Caco-2 (cell line): Measurements from ENCODE around the gene ORC4. TPM values are rescaled to one million over a fixed set of nuclear protein-coding genes. Genes with fewer than 3 reads are reported as not detected.

Source experiments
- BruUV-seq: library from RNA; stranded (reverse); fragments of 400-500 nt; replicated peaks from 2 replicates; lab custom pipeline; 2021; lab: Mats Ljungman, UMichigan
- CTCF ChIA-PET: fragments of 300-600 bp; sonication (Branson Sonifier 250); formaldehyde crosslinking; loops from one replicate; lab custom pipeline; 2022; ENCODE audit warnings: antibody characterized with exemption; lab: Charles Lee
- POLR2A ChIA-PET: fragments of 300-600 bp; sonication (Branson Sonifier 250); formaldehyde crosslinking; loops from one replicate; lab custom pipeline; 2022; ENCODE audit warnings: antibody characterized with exemption; lab: Charles Lee
- DNase-seq, 2 experiments: peaks; one replicate each; pipeline versions ENCODE4 v3.0.0 to v3.0.0-alpha.2; 2020 to 2022
- H3K27me3 ChIP-seq: replicated peaks from 2 replicates; pipeline ENCODE4 v1.6.0; 2011; ENCODE audit warnings: low read length; ENCODE audit not compliant: control insufficient read depth, insufficient read depth
- H3K36me3 ChIP-seq: 2 replicates; pipeline ENCODE4 v1.5.1; 2011; ENCODE audit warnings: low read length; ENCODE audit not compliant: control insufficient read depth, insufficient read depth
- H3K4me1 ChIP-seq: fragments of 250-450 bp; sonication (Bioruptor Pico); 2 replicates; pipeline ENCODE4 v1.5.1; 2020; ENCODE audit warnings: mild to moderate bottlenecking
- H3K4me3 ChIP-seq: 2 replicates; pipeline ENCODE4 v1.5.1; 2011; ENCODE audit warnings: low read depth, mild to moderate bottlenecking, control low read depth, low read length
- H3K9me3 ChIP-seq: fragments of 250-450 bp; sonication (Bioruptor Pico); 2 replicates; pipeline ENCODE4 v1.5.1; 2020; ENCODE audit warnings: mild to moderate bottlenecking, moderate library complexity
- H3K27ac Mint-ChIP-seq: one replicate; pipeline ENCODE4 v1.8.0; 2022; ENCODE audit warnings: mixed read lengths; ENCODE audit not compliant: unreplicated experiment
- H3K27me3 Mint-ChIP-seq: one replicate; pipeline ENCODE4 v1.8.0; 2022; ENCODE audit warnings: mixed read lengths; ENCODE audit not compliant: insufficient read depth, unreplicated experiment
- H3K36me3 Mint-ChIP-seq: one replicate; pipeline ENCODE4 v1.8.0; 2022; ENCODE audit warnings: mild to moderate bottlenecking, mixed read lengths; ENCODE audit not compliant: insufficient read depth, unreplicated experiment
- H3K4me1 Mint-ChIP-seq: one replicate; pipeline ENCODE4 v1.8.0; 2022; ENCODE audit warnings: low read depth, mixed read lengths; ENCODE audit not compliant: unreplicated experiment
- H3K4me3 Mint-ChIP-seq: one replicate; pipeline ENCODE4 v1.8.0; 2022; ENCODE audit warnings: mild to moderate bottlenecking, moderate library complexity, mixed read lengths; ENCODE audit not compliant: unreplicated experiment
- H3K9me3 Mint-ChIP-seq: one replicate; pipeline ENCODE4 v1.8.0; 2022; ENCODE audit warnings: mixed read lengths; ENCODE audit not compliant: unreplicated experiment
- CTCF ChIP-seq, 2 experiments: fragments of 200-600 bp in 1 of 2; IDR thresholded peaks; 1 replicate in 1 of 2; 2 replicates in 1 of 2; pipeline versions ENCODE4 v1.5.1 to v1.8.0; 2011 to 2022; ENCODE audit warnings: antibody characterized with exemption in 1 of 2, control low read depth in 1 of 2, inconsistent platforms in 1 of 2, low read depth in 1 of 2, low read length in 1 of 2, mild to moderate bottlenecking in 1 of 2, moderate library complexity in 1 of 2; ENCODE audit not compliant: insufficient read depth in 1 of 2, severe bottlenecking in 1 of 2, unreplicated experiment in 1 of 2
- intact Hi-C: fragments of 100-400 bp; cut with micrococcal nuclease; formaldehyde crosslinking; loops from one replicate; pipeline ENCODE4 v1.10.0; 2022; ENCODE audit not compliant: unreplicated experiment
- total RNA-seq: library from RNA; stranded (reverse); gene quantifications from 2 replicates; pipeline ENCODE4 v1.2.3, GENCODE V29; 2022

ORC4 gene
- total RNA-seq, 1 experiment from 2014 or later, result 56.3 TPM

GRCh38 chr2:148044322-148044721, 23.8 kb upstream of the ORC4 start:
- TF ChIP-seq CTCF (IDR thresholded peaks at IDR 0.05; ENCODE audit: insufficient read depth in 1 of 2, low read depth in 1 of 2, low read length in 1 of 2, severe bottlenecking in 1 of 2, unreplicated experiment in 1 of 2), result no peak
- Mint-ChIP-seq H3K27me3 (no peaks in the 10 kb centered on the region), H3K9me3 (no peaks in the 10 kb centered on the region), H3K36me3 (no peaks in the 10 kb centered on the region), H3K4me3 (no peak overlapping the region), H3K27ac (no peak overlapping the region), H3K4me1 (peaks cover 8% of the 10 kb centered on the region)
- H3K4me3 ChIP-seq, result no peak overlapping the region
- H3K4me1 ChIP-seq, result 0 out of 2 replicates have a peak, but pooled peaks cover 13% of the 10 kb centered on the region
- H3K9me3 ChIP-seq, result no peaks in the 10 kb centered on the region
- H3K27me3 ChIP-seq, result no peaks in the 10 kb centered on the region
- POLR2A ChIA-PET, result no interaction called here
- CTCF ChIA-PET, result no interaction called here
- intact Hi-C loops, result no loop called here
- DNase-seq, result no peak
- BruUV-seq, result no TSS peak
- H3K36me3 ChIP-seq, result no peaks in the 10 kb centered on the region

- H3K36me3 ChIP-seq, result no peaks in the 10 kb centered on the region
- DNase-seq, result no peak
- H3K4me3 Mint-ChIP-seq, result no peak overlapping the region
- no peak for TF ChIP-seq CTCF (IDR thresholded peaks at IDR 0.05; ENCODE audit: insufficient read depth in 1 of 2, low read depth in 1 of 2, low read length in 1 of 2, severe bottlenecking in 1 of 2, unreplicated experiment in 1 of 2)
- H3K36me3 Mint-ChIP-seq, result no peaks in the 10 kb centered on the region
- no peaks in the 10 kb centered on the region for H3K4me1 Mint-ChIP-seq
- ChIA-PET CTCF (interaction anchor here (0.5 kb wide), 2 partner anchors 21 to 193 kb away, joined by 3 read pairs; partner anchors contain the start of genes MBD5 and ORC4), POLR2A (no interaction called here)
- H3K27ac Mint-ChIP-seq, result no peak overlapping the region
- no peaks in the 10 kb centered on the region for H3K4me1 ChIP-seq
- no peaks in the 10 kb centered on the region for H3K9me3 ChIP-seq
- no peaks in the 10 kb centered on the region for H3K27me3 ChIP-seq
- intact Hi-C loops, result no loop called here
- H3K4me3 ChIP-seq, result no peak overlapping the region
- no TSS peak for BruUV-seq
- H3K9me3 Mint-ChIP-seq, result no peaks in the 10 kb centered on the region
- H3K27me3 Mint-ChIP-seq, result no peaks in the 10 kb centered on the region
Observed at GRCh38 chr2:148042219-148042618, 21.7 kb upstream of the ORC4 start.

- no TSS peak for BruUV-seq
- Histone ChIP-seq H3K4me1 (no peaks in the 10 kb centered on the region), H3K27me3 (no peaks in the 10 kb centered on the region), H3K9me3 (no peaks in the 10 kb centered on the region), H3K4me3 (no peak overlapping the region), H3K36me3 (no peaks in the 10 kb centered on the region)
- H3K36me3 Mint-ChIP-seq, result no peaks in the 10 kb centered on the region
- DNase-seq, result no peak
- no peak for TF ChIP-seq CTCF (IDR thresholded peaks at IDR 0.05; ENCODE audit: insufficient read depth in 1 of 2, low read depth in 1 of 2, low read length in 1 of 2, severe bottlenecking in 1 of 2, unreplicated experiment in 1 of 2)
- H3K4me3 Mint-ChIP-seq, result no peak overlapping the region
- H3K27me3 Mint-ChIP-seq, result no peaks in the 10 kb centered on the region
- ChIA-PET POLR2A (no interaction called here), CTCF (no interaction called here)
- no peaks in the 10 kb centered on the region for H3K4me1 Mint-ChIP-seq
- H3K9me3 Mint-ChIP-seq, result no peaks in the 10 kb centered on the region
- intact Hi-C loops, result no loop called here
- no peak overlapping the region for H3K27ac Mint-ChIP-seq
Observed at GRCh38 chr2:148039783-148040182, 19.2 kb upstream of the ORC4 start.
